ENCODE measurements around the gene ELOVL4.
A peak's percentile ranks its signal among the peaks of the same experiment; 100 is the strongest.

ELOVL4 gene

GRCh38 chr6:79909517-79909916 lies 37.8 kb downstream of the ELOVL4 start:
- DNase-seq, result no peak

GRCh38 chr6:79902046-79902445 lies 45.3 kb downstream of the ELOVL4 start:
- DNase-seq, result no peak

- DNase-seq, result no peak
Observed at GRCh38 chr6:79898076-79898475, 49.3 kb downstream of the ELOVL4 start.

GRCh38 chr6:79896075-79896449 lies 51.3 kb downstream of the ELOVL4 start:
- no peak for DNase-seq

GRCh38 chr6:79895382-79896074 lies 51.8 kb downstream of the ELOVL4 start:
- DNase-seq, result no peak

- DNase-seq, result no peak
Observed at GRCh38 chr6:79894939-79895338, 52.4 kb downstream of the ELOVL4 start.

GRCh38 chr6:79888587-79888986 lies 58.8 kb downstream of the ELOVL4 start:
- DNase-seq, result no peak

- no peak for DNase-seq
Observed at GRCh38 chr6:79878142-79878748, 69.1 kb downstream of the ELOVL4 start.

- DNase-seq, result no peak
Observed at GRCh38 chr6:79874531-79875134, 72.7 kb downstream of the ELOVL4 start.

GRCh38 chr6:79872986-79873385 lies 74.4 kb downstream of the ELOVL4 start:
- DNase-seq, result no peak

GRCh38 chr6:79872303-79872702 lies 75.0 kb downstream of the ELOVL4 start:
- no peak for DNase-seq

- peak; percentile 61 for DNase-seq
Observed at GRCh38 chr6:79869600-79870084, 77.7 kb downstream of the ELOVL4 start.

- no peak for DNase-seq
Observed at GRCh38 chr6:79869184-79869583, 78.2 kb downstream of the ELOVL4 start.

- DNase-seq, result no peak
Observed at GRCh38 chr6:79868098-79868722, 79.1 kb downstream of the ELOVL4 start.
